ENCODE results near the gene SPAG5. TPM values are rescaled to one million over a fixed set of nuclear protein-coding genes. Genes with fewer than 3 reads are reported as not detected.

Gene SPAG5, protein sequence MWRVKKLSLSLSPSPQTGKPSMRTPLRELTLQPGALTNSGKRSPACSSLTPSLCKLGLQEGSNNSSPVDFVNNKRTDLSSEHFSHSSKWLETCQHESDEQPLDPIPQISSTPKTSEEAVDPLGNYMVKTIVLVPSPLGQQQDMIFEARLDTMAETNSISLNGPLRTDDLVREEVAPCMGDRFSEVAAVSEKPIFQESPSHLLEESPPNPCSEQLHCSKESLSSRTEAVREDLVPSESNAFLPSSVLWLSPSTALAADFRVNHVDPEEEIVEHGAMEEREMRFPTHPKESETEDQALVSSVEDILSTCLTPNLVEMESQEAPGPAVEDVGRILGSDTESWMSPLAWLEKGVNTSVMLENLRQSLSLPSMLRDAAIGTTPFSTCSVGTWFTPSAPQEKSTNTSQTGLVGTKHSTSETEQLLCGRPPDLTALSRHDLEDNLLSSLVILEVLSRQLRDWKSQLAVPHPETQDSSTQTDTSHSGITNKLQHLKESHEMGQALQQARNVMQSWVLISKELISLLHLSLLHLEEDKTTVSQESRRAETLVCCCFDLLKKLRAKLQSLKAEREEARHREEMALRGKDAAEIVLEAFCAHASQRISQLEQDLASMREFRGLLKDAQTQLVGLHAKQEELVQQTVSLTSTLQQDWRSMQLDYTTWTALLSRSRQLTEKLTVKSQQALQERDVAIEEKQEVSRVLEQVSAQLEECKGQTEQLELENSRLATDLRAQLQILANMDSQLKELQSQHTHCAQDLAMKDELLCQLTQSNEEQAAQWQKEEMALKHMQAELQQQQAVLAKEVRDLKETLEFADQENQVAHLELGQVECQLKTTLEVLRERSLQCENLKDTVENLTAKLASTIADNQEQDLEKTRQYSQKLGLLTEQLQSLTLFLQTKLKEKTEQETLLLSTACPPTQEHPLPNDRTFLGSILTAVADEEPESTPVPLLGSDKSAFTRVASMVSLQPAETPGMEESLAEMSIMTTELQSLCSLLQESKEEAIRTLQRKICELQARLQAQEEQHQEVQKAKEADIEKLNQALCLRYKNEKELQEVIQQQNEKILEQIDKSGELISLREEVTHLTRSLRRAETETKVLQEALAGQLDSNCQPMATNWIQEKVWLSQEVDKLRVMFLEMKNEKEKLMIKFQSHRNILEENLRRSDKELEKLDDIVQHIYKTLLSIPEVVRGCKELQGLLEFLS
- total RNA-seq (2022; extraction: Qiagen RNA extraction): 67.0 to 80.7 TPM (median 73.4 TPM) in 5 replicates

DNA sequence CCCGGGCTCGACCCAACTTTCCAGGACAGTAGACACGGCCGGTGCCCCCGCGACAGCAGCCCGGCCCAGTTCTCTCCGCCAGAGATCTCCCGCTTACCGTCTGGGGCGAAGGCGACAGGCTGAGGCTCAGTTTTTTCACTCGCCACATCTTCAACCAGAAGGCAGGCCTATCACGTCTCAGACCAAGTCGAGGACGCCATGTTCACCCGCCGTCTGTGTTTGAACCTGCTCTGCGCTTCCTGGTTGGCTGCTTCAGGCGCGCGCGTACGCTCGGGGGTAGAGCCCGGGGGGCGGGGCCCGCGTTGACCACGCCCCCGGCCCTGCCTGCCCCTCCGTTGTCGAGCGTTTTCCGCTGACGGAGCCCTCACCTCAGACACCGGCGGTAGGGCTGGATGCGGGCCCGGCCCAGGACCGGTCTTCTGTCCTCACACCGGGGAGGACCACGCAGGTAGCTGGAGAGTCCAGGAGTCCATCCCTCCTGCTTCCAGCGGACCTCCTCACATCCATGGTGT, at the start of gene SPAG5:
Gene SPAG5 (minus strand): TSS at position 227 of the 512 bp plus-strand sequence. CDS start 79 bp downstream, at position 148.

DNA sequence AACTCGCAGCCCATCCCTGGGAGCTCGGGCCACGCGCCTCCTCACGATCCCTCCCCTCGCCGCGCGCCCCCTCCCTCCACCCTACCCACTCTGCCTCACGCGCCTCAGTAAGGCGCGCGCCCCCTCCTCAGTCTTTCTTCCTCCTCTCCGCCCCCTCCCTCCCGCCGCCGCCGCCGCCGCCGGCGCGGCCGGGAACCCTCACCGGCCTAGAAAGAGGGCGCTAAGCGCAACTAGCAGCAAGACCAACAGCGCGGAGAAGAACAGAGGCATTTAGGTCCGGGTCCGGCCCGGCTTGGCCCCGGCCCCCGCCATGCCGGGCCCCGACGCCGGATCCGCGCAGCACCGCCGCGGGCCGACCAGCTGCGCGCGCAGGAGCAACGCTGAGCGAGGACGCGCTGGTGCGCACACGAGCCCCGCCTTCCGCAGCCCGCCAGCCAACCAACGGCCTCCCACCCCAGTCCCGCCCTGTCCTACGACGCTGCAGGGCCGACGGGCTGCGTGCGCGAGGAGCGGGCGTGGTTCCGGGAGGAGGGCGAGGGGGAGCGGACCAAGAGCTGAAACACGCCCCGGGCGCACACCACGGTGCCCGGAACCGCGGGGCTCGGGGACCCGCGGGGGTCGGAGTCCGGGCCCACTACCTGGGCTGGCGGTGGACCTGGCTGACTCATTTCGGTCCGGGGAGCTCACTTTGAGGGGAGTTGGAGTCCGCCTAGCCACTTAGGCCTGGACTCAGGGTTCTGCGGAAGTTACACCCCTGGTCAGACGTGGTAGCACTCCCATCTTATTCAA, 46.2 kb upstream of the SPAG5 start, which contains the start of gene BLTP2:
Gene BLTP2 (minus strand): TSS at position 372 of the 789 bp plus-strand sequence. CDS start 102 bp downstream, at position 270.

DNA sequence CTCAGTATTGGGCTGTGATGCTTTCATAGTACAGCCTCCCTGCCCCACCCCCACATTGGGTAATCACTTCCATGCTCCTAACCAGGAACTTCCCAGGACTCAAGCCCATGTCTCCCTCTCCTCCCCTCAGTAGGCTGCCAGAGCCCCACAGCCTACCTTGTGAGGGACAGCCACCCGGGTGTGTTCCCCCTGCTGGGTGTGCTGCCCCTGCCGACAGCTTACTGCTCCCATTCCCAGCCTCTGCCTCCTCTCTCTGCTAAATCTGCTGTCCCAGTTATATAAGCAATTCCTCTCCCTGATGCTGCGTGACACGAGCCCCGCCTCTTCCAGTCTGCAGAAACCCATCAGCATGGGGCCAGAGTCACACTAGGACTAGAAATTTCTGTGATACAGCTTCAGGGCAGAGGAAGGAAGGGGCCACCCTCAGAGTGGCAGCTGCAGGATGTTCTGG, 15.1 kb upstream of the SPAG5 start, which contains the start of gene RSKR:
Gene RSKR (minus strand): TSS at position 255 of the 451 bp plus-strand sequence. CDS start 24 bp downstream, at position 231.

DNA sequence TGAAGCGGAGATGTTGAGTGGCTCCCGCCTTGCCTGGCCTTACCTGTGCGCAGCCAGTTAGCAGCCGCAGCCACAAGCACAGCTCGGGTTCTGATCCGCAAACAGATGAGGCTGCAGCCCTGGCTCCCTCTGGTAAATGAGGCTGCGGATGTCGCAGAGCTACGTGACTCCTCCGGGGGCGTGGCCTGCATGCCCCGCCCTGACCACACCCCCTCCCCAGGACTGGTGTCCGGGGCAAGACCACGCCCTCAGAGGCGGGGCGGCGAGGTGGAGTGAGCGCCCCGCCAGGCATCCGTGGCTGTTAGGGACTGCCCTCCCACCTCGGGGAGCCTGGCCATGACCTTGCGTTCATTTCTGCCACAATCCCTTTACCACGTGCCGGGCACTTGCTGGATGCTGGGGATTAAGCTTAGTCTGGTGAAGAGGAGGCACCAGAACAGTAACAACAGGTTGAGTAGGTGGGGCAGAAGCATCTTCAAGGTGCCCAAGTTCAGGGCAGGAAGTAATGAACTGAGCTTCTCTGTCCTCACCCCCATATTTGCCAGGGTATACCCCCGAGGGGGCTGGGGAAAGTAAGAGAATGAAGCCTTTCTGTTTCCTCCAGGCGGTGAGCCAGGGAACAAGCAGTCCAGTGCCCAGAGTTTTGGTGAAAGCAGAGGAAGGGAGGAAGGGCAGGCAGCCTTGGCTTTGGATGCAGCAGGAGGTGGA, 21.9 kb downstream of the SPAG5 start, which contains the start of gene ALDOC:
Gene ALDOC (minus strand): TSS at position 138 of the 708 bp plus-strand sequence. CDS start 1,363 bp downstream, outside the sequence.

DNA sequence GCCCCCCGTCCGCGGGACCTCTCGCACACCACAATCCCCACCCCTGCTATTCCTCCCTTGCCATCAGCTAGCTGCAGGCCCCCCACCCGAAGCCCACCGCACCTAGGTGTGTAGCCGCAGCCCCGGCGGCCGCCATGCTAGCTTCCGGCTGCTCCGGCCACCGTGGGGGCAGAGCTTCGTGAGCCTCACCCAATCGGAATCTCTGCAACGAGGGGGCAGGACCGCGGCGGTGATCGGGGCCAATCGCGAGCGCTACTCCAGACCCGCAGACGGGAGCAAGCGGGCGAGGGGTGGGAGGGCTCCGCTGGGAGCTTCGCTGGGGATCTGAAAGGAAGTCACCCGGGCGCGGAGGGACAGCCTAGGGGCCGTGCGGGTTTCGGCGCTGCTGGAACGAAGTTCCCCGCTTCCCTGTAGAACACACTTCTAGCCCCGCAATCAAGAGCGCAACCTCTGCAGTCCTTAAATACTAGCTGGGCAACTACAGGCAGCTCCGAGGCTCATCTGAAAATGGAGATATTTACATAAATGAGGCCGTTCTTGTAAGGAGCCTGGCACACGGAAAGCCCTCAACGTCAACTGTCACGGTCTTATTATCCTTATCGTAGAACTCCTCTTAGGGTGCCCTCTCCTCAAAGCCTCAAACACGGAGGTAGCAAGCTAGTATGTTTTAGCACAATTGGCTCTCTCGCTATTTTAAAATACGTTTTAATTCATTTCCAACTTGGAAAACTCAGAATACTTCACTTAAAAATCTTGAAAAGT, 27.3 kb downstream of the SPAG5 start, which contains the start of gene PIGS:
Gene PIGS (minus strand): TSS at position 164 of the 762 bp plus-strand sequence. CDS start 28 bp downstream, at position 136.

DNA sequence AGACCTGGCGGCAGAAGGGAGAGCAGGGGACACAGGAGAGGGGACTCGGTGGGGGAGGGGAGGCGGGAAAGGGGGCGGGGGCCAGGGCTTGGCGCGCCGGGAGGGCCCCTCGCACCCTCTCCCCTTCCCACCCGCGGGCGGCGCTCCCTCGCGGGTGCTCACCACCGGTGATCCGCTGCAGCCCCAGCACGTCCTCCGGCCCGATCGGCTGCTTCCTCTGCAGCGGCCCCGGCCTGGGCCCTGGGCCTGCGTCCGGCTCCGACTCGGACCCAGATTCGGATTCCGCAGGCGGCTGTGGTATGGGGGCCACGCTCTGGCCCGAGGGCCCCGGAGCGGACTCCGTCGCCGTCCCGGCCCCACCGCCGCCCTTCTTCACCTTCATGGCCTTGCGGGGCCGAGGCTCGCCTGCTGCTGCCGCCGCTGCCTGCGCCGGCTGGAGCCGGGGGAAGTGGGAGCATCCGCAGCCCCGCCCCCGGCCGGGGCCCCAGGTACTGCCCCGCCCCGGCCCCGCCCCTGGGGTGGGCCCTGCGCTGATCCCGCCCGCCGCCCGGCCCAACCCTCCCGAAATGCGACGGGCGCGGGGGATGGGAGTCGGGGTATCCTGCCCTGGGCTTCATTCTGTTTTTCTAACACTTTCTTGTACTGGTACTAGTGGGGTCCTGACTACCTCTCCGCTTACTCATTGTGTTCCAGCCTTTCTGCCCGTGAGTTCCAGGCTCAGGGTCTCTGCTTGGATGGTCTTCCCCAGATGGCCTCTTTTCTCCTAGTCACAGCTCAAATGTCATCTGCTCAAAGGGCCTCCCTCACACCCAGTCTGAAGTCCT, 46.4 kb downstream of the SPAG5 start, which contains the start of gene UNC119:
Gene UNC119 (minus strand): TSS at position 449 of the 824 bp plus-strand sequence. CDS start 67 bp downstream, at position 382.

Other genes starting within 250 kb of the SPAG5 start
- gene POLDIP2, start 241.5 kb downstream of the SPAG5 start, total RNA-seq (2022; extraction: Qiagen RNA extraction): 153 to 165 TPM (median 160 TPM) in 5 replicates
- gene SEBOX, start 233.8 kb downstream of the SPAG5 start, total RNA-seq (2022; extraction: Qiagen RNA extraction): not detected in 5 replicates
- 17.1 to 25.8 TPM (median 20.1 TPM) in 5 replicates for gene VTN, start 228.7 kb downstream of the SPAG5 start, total RNA-seq (2022; extraction: Qiagen RNA extraction)
- 5.1 to 6.4 TPM (median 5.6 TPM) in 5 replicates for gene SARM1, start 227.3 kb downstream of the SPAG5 start, total RNA-seq (2022; extraction: Qiagen RNA extraction)
- 16.7 to 20.9 TPM (median 19.8 TPM) in 5 replicates for gene SLC46A1, start 192.8 kb downstream of the SPAG5 start, total RNA-seq (2022; extraction: Qiagen RNA extraction)
- 0.08 to 0.18 TPM (median 0.12 TPM) in 5 replicates for gene SLC13A2, start 125.4 kb downstream of the SPAG5 start, total RNA-seq (2022; extraction: Qiagen RNA extraction)
- 0.02 to 0.05 TPM in 2 of 5 replicates, not detected in the others for gene FOXN1, start 92.7 kb downstream of the SPAG5 start, total RNA-seq (2022; extraction: Qiagen RNA extraction)
- gene UNC119, start 46.4 kb downstream of the SPAG5 start, total RNA-seq (2022; extraction: Qiagen RNA extraction): 24.2 to 31.7 TPM (median 27.6 TPM) in 5 replicates
- 54.6 to 64.5 TPM (median 63.2 TPM) in 5 replicates for gene PIGS, start 27.5 kb downstream of the SPAG5 start, total RNA-seq (2022; extraction: Qiagen RNA extraction)
- gene ALDOC, start 22.1 kb downstream of the SPAG5 start, total RNA-seq (2022; extraction: Qiagen RNA extraction): 1.3 to 2.7 TPM (median 2.1 TPM) in 5 replicates
- 3.1 to 5.5 TPM (median 3.9 TPM) in 5 replicates for gene RSKR, start 15.2 kb upstream of the SPAG5 start, total RNA-seq (2022; extraction: Qiagen RNA extraction)
- 47.0 to 74.1 TPM (median 53.2 TPM) in 5 replicates for gene BLTP2, start 46.1 kb upstream of the SPAG5 start, total RNA-seq (2022; extraction: Qiagen RNA extraction)
- 80.3 to 86.5 TPM (median 81.6 TPM) in 5 replicates for gene SDF2, start 62.9 kb upstream of the SPAG5 start, total RNA-seq (2022; extraction: Qiagen RNA extraction)
- gene SUPT6H, start 63.2 kb upstream of the SPAG5 start, total RNA-seq (2022; extraction: Qiagen RNA extraction): 68.7 to 82.6 TPM (median 69.4 TPM) in 5 replicates
- 0.93 to 1.2 TPM (median 1.2 TPM) in 5 replicates for gene PROCA1, start 112.9 kb upstream of the SPAG5 start, total RNA-seq (2022; extraction: Qiagen RNA extraction)
- gene RAB34, start 118.8 kb upstream of the SPAG5 start, total RNA-seq (2022; extraction: Qiagen RNA extraction): 210 to 239 TPM (median 227 TPM) in 5 replicates
- gene RPL23A, start 121.0 kb upstream of the SPAG5 start, total RNA-seq (2022; extraction: Qiagen RNA extraction): 1,477 to 2,445 TPM (median 2,273 TPM) in 5 replicates
- 29.1 to 47.2 TPM (median 43.1 TPM) in 5 replicates for gene TLCD1, start 127.2 kb upstream of the SPAG5 start, total RNA-seq (2022; extraction: Qiagen RNA extraction)
- gene NEK8, start 129.8 kb upstream of the SPAG5 start, total RNA-seq (2022; extraction: Qiagen RNA extraction): 3.6 to 4.7 TPM (median 4.2 TPM) in 5 replicates
- gene TRAF4, start 145.0 kb upstream of the SPAG5 start, total RNA-seq (2022; extraction: Qiagen RNA extraction): 61.0 to 85.9 TPM (median 81.0 TPM) in 5 replicates
- 37.6 to 44.6 TPM (median 41.0 TPM) in 5 replicates for gene FAM222B, start 243.8 kb upstream of the SPAG5 start, total RNA-seq (2022; extraction: Qiagen RNA extraction)

Measured in A549 treated with Hydrocortisone at 1 μM for 4 hours (cell line).